ENCODE data around the gene RLN3.

The RLN3 gene

GRCh38 chr19:13981988-13982501 is 45.9 kb upstream of the RLN3 start:
- H3K4me3 ChIP-seq (replicated peaks; ENCODE audit: insufficient read depth, low read length) = no peak overlapping the region
- no peak for DNase-seq (ENCODE audit: low read depth in 1 of 2, low spot score in 1 of 2)
- no peaks in the 10 kb centered on the region for H3K27me3 ChIP-seq (ENCODE audit: insufficient read depth, poor library complexity, severe bottlenecking)
- no peak overlapping the region for H3K27ac ChIP-seq (replicated peaks)
- TF ChIP-seq REST (IDR thresholded peaks at IDR 0.05; ENCODE audit: insufficient replicate concordance, low read depth) = no peak
- no peak for TF ChIP-seq GABPA (IDR thresholded peaks at IDR 0.05; ENCODE audit: low read depth)
- no peak for TF ChIP-seq CTCF (IDR thresholded peaks at IDR 0.05; ENCODE audit: insufficient read depth, low read length)
- TF ChIP-seq POLR2AphosphoS5 (IDR thresholded peaks at IDR 0.05; ENCODE audit: low read depth) = no peak
- no peak for TF ChIP-seq SPI1 (IDR thresholded peaks at IDR 0.05; ENCODE audit: borderline replicate concordance, low read depth)

- no peak for TF ChIP-seq REST (IDR thresholded peaks at IDR 0.05; ENCODE audit: insufficient replicate concordance, low read depth)
- TF ChIP-seq GABPA (IDR thresholded peaks at IDR 0.05; ENCODE audit: low read depth) = no peak
- no peak for TF ChIP-seq CTCF (IDR thresholded peaks at IDR 0.05; ENCODE audit: insufficient read depth, low read length)
- TF ChIP-seq SPI1 (IDR thresholded peaks at IDR 0.05; ENCODE audit: borderline replicate concordance, low read depth) = no peak
- no peak for TF ChIP-seq POLR2AphosphoS5 (IDR thresholded peaks at IDR 0.05; ENCODE audit: low read depth)
- no peak for DNase-seq (ENCODE audit: low read depth in 1 of 2, low spot score in 1 of 2)
- H3K27ac ChIP-seq (replicated peaks) = no peak overlapping the region
- no peak overlapping the region for H3K4me3 ChIP-seq (replicated peaks; ENCODE audit: insufficient read depth, low read length)
- no peaks in the 10 kb centered on the region for H3K27me3 ChIP-seq (ENCODE audit: insufficient read depth, poor library complexity, severe bottlenecking)
These were observed 45.2 kb upstream of the RLN3 start for GRCh38 chr19:13982773-13983172.

- no peak for DNase-seq (ENCODE audit: low read depth in 1 of 2, low spot score in 1 of 2)
- H3K27ac ChIP-seq (replicated peaks) = no peak overlapping the region
- no peaks in the 10 kb centered on the region for H3K27me3 ChIP-seq (ENCODE audit: insufficient read depth, poor library complexity, severe bottlenecking)
- H3K4me3 ChIP-seq (replicated peaks; ENCODE audit: insufficient read depth, low read length) = no peak overlapping the region
- TF ChIP-seq GABPA (IDR thresholded peaks at IDR 0.05; ENCODE audit: low read depth) (no peak), POLR2AphosphoS5 (IDR thresholded peaks at IDR 0.05; ENCODE audit: low read depth) (no peak), CTCF (IDR thresholded peaks at IDR 0.05; ENCODE audit: insufficient read depth, low read length) (no peak), SPI1 (IDR thresholded peaks at IDR 0.05; ENCODE audit: borderline replicate concordance, low read depth) (no peak), REST (IDR thresholded peaks at IDR 0.05; ENCODE audit: insufficient replicate concordance, low read depth) (no peak)
These were observed 44.6 kb upstream of the RLN3 start for GRCh38 chr19:13983213-13983889.
